RWPE2 (cell line): ENCODE measurements around the gene OSM.

Experiments used
- ATAC-seq: fragments of 200-7000 bp; cut with Tn5 transposase; 3 replicates; pipeline ENCODE4 v1.9.1; 2021; ENCODE audit warnings: low read depth
- DNase-seq: peaks from one replicate; pipeline ENCODE4 v3.0.0-alpha.2; 2020; ENCODE audit warnings: low spot score
- H3K27ac ChIP-seq: fragments of 450-650 bp; 2 replicates; pipeline ENCODE4 v1.5.1; 2017; ENCODE audit warnings: mild to moderate bottlenecking; ENCODE audit not compliant: poor library complexity, severe bottlenecking
- H3K27me3 ChIP-seq: fragments of 250-450 bp; sonication (Bioruptor Pico); 2 replicates; pipeline ENCODE4 v1.5.1; 2021; ENCODE audit warnings: mild to moderate bottlenecking, moderate library complexity; ENCODE audit not compliant: insufficient read depth, poor library complexity, severe bottlenecking
- H3K36me3 ChIP-seq: fragments of 250-450 bp; sonication (Bioruptor Pico); 2 replicates; pipeline ENCODE4 v1.5.1; 2020; ENCODE audit warnings: low read depth, mild to moderate bottlenecking, moderate library complexity
- H3K4me1 ChIP-seq: fragments of 250-450 bp; sonication (Bioruptor Pico); 2 replicates; pipeline ENCODE4 v1.5.1; 2021; ENCODE audit warnings: mild to moderate bottlenecking, moderate library complexity; ENCODE audit not compliant: insufficient read depth, poor library complexity, severe bottlenecking
- H3K4me3 ChIP-seq: fragments of 250-450 bp; sonication (Bioruptor Pico); 2 replicates; pipeline ENCODE4 v1.5.1; 2021; ENCODE audit warnings: mild to moderate bottlenecking, moderate library complexity; ENCODE audit not compliant: severe bottlenecking
- H3K9me3 ChIP-seq: fragments of 250-450 bp; sonication (Bioruptor Pico); 2 replicates; pipeline ENCODE4 v1.5.1; 2021; ENCODE audit warnings: mild to moderate bottlenecking, moderate library complexity; ENCODE audit not compliant: severe bottlenecking
- TF ChIP-seq, protein P1 (sequence below): fragments of 450-650 bp; IDR thresholded peaks from one replicate; pipeline ENCODE4 v1.5.1; 2017; ENCODE audit warnings: mild to moderate bottlenecking, moderate library complexity; ENCODE audit not compliant: poor library complexity, severe bottlenecking

OSM gene

DNA sequence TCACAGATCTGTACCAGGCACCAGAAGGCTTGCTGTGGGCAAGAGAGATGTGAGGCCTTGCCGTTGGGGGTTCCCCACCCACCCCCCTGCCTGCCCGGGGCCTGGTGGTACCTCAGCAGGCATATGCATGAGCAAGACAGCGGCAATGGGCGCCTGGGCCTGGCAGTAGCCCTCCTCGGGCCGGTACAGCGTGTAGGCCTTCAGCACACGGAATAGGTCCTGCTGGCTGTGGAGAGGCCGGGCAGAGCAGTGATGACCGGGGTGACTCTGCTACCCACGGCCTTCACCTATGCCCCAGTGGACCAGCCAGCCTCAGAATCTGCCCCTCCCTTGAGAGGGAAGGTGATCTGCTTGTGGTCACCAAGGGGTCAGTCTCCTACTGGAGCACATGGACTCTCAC is 28.2 kb upstream of the OSM start:
- peaks cover 34% of the 10 kb centered on the region for H3K36me3 ChIP-seq
- DNase-seq (no peak), ATAC-seq (no peak)
- H3K9me3 ChIP-seq = no peaks in the 10 kb centered on the region
- H3K4me1 ChIP-seq = peaks cover 21% of the 10 kb centered on the region
- H3K27ac ChIP-seq = no peak overlapping the region
- H3K4me3 ChIP-seq = no peak overlapping the region
- no peaks in the 10 kb centered on the region for H3K27me3 ChIP-seq
- TF ChIP-seq, protein P1, sequence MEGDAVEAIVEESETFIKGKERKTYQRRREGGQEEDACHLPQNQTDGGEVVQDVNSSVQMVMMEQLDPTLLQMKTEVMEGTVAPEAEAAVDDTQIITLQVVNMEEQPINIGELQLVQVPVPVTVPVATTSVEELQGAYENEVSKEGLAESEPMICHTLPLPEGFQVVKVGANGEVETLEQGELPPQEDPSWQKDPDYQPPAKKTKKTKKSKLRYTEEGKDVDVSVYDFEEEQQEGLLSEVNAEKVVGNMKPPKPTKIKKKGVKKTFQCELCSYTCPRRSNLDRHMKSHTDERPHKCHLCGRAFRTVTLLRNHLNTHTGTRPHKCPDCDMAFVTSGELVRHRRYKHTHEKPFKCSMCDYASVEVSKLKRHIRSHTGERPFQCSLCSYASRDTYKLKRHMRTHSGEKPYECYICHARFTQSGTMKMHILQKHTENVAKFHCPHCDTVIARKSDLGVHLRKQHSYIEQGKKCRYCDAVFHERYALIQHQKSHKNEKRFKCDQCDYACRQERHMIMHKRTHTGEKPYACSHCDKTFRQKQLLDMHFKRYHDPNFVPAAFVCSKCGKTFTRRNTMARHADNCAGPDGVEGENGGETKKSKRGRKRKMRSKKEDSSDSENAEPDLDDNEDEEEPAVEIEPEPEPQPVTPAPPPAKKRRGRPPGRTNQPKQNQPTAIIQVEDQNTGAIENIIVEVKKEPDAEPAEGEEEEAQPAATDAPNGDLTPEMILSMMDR = no peak

GRCh38 chr22:30294066-30294465 is 27.4 kb upstream of the OSM start:
- Histone ChIP-seq H3K4me1 (peaks cover 21% of the 10 kb centered on the region), H3K9me3 (no peaks in the 10 kb centered on the region), H3K27ac (no peak overlapping the region), H3K4me3 (no peak overlapping the region), H3K27me3 (no peaks in the 10 kb centered on the region), H3K36me3 (peaks cover 27% of the 10 kb centered on the region)
- DNase-seq (no peak), ATAC-seq (no peak)
- TF ChIP-seq, protein P1 = no peak

DNA sequence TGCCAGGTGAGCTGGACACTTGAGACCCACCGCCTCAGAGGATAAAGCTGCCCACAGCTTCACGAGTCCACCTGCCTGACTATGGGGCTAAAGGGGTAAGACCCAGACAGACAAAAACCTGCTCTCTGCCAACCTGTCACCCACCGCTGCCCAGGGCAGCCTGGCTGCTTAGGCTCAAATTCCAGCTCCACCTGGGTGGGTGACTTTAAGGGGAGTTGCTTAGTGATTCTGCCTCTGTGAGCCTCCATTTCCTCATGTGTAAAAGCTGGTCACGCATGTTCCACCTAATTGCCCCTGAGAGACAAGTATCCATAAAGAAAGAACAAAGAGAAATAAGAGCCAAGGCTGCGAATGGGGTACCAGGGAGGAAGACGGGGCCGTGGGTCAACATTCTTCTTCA is 26.4 kb upstream of the OSM start:
- no peak for ATAC-seq
- Histone ChIP-seq H3K9me3 (no peaks in the 10 kb centered on the region), H3K4me1 (peaks cover 22% of the 10 kb centered on the region), H3K27me3 (no peaks in the 10 kb centered on the region), H3K27ac (no peak overlapping the region), H3K4me3 (no peak overlapping the region), H3K36me3 (peaks cover 24% of the 10 kb centered on the region)
- no peak for DNase-seq
- TF ChIP-seq, protein P1 = no peak

DNA sequence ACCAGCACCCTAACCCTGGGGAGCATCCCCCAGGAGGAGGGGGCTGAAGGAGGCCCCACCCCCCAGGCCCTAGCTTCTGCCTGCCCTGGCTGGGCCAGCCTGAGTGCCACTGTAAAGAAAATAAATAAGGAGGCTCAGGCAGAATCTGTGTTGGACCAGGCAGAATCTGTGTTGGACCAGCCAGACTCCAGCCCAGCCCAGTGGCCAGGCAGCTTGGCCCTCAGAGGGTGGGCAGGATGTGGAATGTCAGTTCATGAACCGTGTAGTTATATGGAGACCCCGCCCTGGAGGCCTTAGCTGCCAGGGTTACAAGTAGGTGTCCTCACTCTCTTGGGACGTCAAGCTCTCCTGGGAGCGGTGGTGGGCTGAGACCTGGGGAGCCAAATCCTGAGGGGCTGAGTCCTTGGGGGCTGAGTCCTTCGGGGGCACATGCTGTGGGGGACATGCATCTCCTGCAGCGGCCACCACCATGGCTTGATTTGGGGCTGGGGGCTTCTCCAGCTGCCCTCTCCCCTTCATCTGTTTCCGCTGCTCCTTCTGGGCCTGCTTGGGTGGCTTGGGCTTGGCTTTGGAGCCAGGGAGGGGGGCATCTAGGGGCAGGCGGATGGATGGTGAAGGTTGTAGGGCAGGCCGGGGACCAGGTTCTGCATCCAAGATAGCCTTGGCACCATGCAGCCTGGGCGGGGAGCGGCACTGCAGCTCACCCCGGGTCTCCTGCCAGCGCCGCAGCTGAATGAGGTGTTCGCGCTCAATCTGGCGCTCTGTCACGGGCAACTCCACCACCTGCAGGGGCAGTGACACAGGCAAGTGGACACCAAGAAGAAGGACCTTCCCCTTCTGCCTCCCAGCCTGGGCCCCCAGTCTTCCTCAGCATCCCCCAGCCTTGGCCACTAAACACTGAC is 25.7 kb upstream of the OSM start:
- no peak for ATAC-seq
- peaks cover 17% of the 10 kb centered on the region for H3K36me3 ChIP-seq
- no peak for DNase-seq
- H3K27ac ChIP-seq = peak overlapping the region; percentile 79
- no peaks in the 10 kb centered on the region for H3K9me3 ChIP-seq
- H3K27me3 ChIP-seq = no peaks in the 10 kb centered on the region
- peaks cover 22% of the 10 kb centered on the region for H3K4me1 ChIP-seq
- H3K4me3 ChIP-seq = no peak overlapping the region
- TF ChIP-seq, protein P1 = no peak
